H1 (cell line): ENCODE results near the gene MAD2L1BP. TPM values are rescaled to one million over a fixed set of nuclear protein-coding genes. Genes with fewer than 3 reads are reported as not detected.

Experiments
- CTCF ChIA-PET: fragments of 300-600 bp; sonication (Branson Sonifier 250); formaldehyde crosslinking; loops from one replicate; lab custom pipeline; 2021; ENCODE audit not compliant: partially characterized antibody; lab: Charles Lee
- POLR2A ChIA-PET: fragments of 300-600 bp; sonication (Branson Sonifier 250); formaldehyde crosslinking; loops from one replicate; lab custom pipeline; 2021; ENCODE audit warnings: inconsistent platforms; ENCODE audit not compliant: partially characterized antibody; lab: Charles Lee
- DNase-seq, 2 experiments: peaks; one replicate each; pipeline versions ENCODE4 v3.0.0 to v3.0.0-alpha.2; 2010 to 2022; ENCODE audit warnings: low spot score in 2 of 2, low read depth in 1 of 2, mixed read lengths in 1 of 2
- FAIRE-seq: peaks from 2 replicates; lab custom pipeline; 2011; peaks lifted over from hg19 to GRCh38; lab: Jason Lieb, UNC
- H2AFZ ChIP-seq: 2 replicates; pipeline ENCODE4 v1.8.1; 2012; ENCODE audit warnings: low read length, inconsistent platforms
- H2AK5ac ChIP-seq: 2 replicates; pipeline ENCODE4 v1.6.1; 2013; ENCODE audit warnings: low read depth, low read length
- H2BK120ac ChIP-seq: replicated peaks from 2 replicates; pipeline ENCODE3; 2013; ENCODE audit warnings: low read depth, low read length, inconsistent platforms
- H2BK12ac ChIP-seq: 2 replicates; pipeline ENCODE4 v1.6.1; 2013; ENCODE audit warnings: low read depth, low read length
- H2BK15ac ChIP-seq: 2 replicates; pipeline ENCODE4 v1.6.1; 2013; ENCODE audit warnings: low read length
- H2BK20ac ChIP-seq: 2 replicates; pipeline ENCODE4 v1.6.1; 2013; ENCODE audit warnings: low read length
- H2BK5ac ChIP-seq: 2 replicates; pipeline ENCODE4 v1.6.1; 2013; ENCODE audit warnings: low read depth, low read length
- H3K14ac ChIP-seq: 2 replicates; pipeline ENCODE4 v1.6.1; 2013; ENCODE audit warnings: inconsistent platforms; ENCODE audit not compliant: insufficient read length
- H3K18ac ChIP-seq: 2 replicates; pipeline ENCODE4 v1.6.1; 2013; ENCODE audit warnings: low read length; ENCODE audit errors: extremely low read depth
- H3K23ac ChIP-seq: 2 replicates; pipeline ENCODE4 v1.6.1; 2013; ENCODE audit warnings: inconsistent platforms; ENCODE audit not compliant: insufficient read length
- H3K23me2 ChIP-seq: 2 replicates; pipeline ENCODE4 v1.6.1; 2013; ENCODE audit warnings: low read depth, low read length
- H3K27ac ChIP-seq: 2 replicates; pipeline ENCODE4 v1.6.1; 2011; ENCODE audit warnings: low read depth, low read length, inconsistent platforms
- H3K27me3 ChIP-seq, 4 experiments: replicated peaks in 1 of 4; 1 replicate in 1 of 4; 2 replicates in 3 of 4; pipeline versions ENCODE4 v1.6.1 to v1.8.1; 2011 to 2013; ENCODE audit warnings: low read length in 3 of 4, mild to moderate bottlenecking in 3 of 4, inconsistent platforms in 2 of 4, mixed read lengths in 2 of 4, moderate library complexity in 1 of 4; ENCODE audit not compliant: control insufficient read depth in 3 of 4, insufficient read depth in 3 of 4; ENCODE audit errors: extremely low read depth in 1 of 4
- H3K36me3 ChIP-seq, 4 experiments: 2 replicates each; pipeline versions ENCODE4 v1.6.1 to v1.8.1; 2011 to 2013; ENCODE audit warnings: mild to moderate bottlenecking in 4 of 4, low read length in 3 of 4, moderate library complexity in 2 of 4, control low read depth in 1 of 4, inconsistent platforms in 1 of 4; ENCODE audit not compliant: insufficient read depth in 4 of 4, control insufficient read depth in 2 of 4
- H3K4ac ChIP-seq: replicated peaks from 2 replicates; pipeline ENCODE3; 2013; ENCODE audit warnings: low read length, low read depth, mixed read lengths, inconsistent platforms; ENCODE audit not compliant: insufficient read length
- H3K4me1 ChIP-seq, 4 experiments: replicated peaks in 1 of 4; 1 replicate in 1 of 4; 2 replicates in 3 of 4; pipeline versions ENCODE4 v1.6.1 to v1.8.1; 2011 to 2013; ENCODE audit warnings: low read length in 3 of 4, inconsistent platforms in 2 of 4, mixed read lengths in 1 of 4; ENCODE audit not compliant: insufficient read depth in 4 of 4, control insufficient read depth in 3 of 4
- H3K4me2 ChIP-seq, 2 experiments: 2 replicates each; pipeline versions ENCODE4 v1.6.1 to v1.8.1; 2011 to 2013; ENCODE audit warnings: low read depth in 2 of 2, low read length in 2 of 2, control low read depth in 1 of 2, inconsistent platforms in 1 of 2, mild to moderate bottlenecking in 1 of 2; ENCODE audit not compliant: insufficient read depth in 1 of 2
- H3K4me3 ChIP-seq, 4 experiments: fragments of 200-600, 300-600 bp in 1 of 4; sonication (generic), shearing (Covaris generic), sonication (Bioruptor Twin) in 1 of 4; 2 replicates each; pipeline versions ENCODE4 v1.5.1 to v1.8.1; 2011 to 2016; ENCODE audit warnings: low read length in 4 of 4, low read depth in 3 of 4, control low read depth in 2 of 4, inconsistent platforms in 2 of 4, mild to moderate bottlenecking in 2 of 4, mixed read lengths in 1 of 4, moderate library complexity in 1 of 4; ENCODE audit not compliant: insufficient read depth in 2 of 4; ENCODE audit errors: extremely low read depth in 1 of 4
- H3K56ac ChIP-seq: replicated peaks from 2 replicates; pipeline ENCODE3; 2013; ENCODE audit warnings: low read depth, mild to moderate bottlenecking, mixed read lengths, low read length, inconsistent platforms; ENCODE audit not compliant: insufficient read length
- H3K79me1 ChIP-seq: 2 replicates; pipeline ENCODE4 v1.6.1; 2013; ENCODE audit warnings: low read depth, low read length, control low read depth
- H3K79me2 ChIP-seq, 2 experiments: 2 replicates each; pipeline versions ENCODE4 v1.6.1 to v1.8.1; 2012 to 2013; ENCODE audit warnings: low read length in 2 of 2, mild to moderate bottlenecking in 2 of 2, inconsistent platforms in 1 of 2; ENCODE audit not compliant: insufficient read depth in 2 of 2, control insufficient read depth in 1 of 2
- H3K9ac ChIP-seq, 4 experiments: replicated peaks in 1 of 4; 1 replicate in 1 of 4; 2 replicates in 3 of 4; pipeline versions ENCODE4 v1.6.1 to v1.8.1; 2011 to 2013; ENCODE audit warnings: low read depth in 3 of 4, low read length in 3 of 4, control low read depth in 2 of 4, mild to moderate bottlenecking in 2 of 4, moderate library complexity in 2 of 4, inconsistent platforms in 1 of 4; ENCODE audit errors: extremely low read depth in 1 of 4
- H3K9me3 ChIP-seq, 2 experiments: 2 replicates each; pipeline versions ENCODE4 v1.6.1 to v1.8.1; 2012 to 2013; ENCODE audit warnings: mild to moderate bottlenecking in 2 of 2, moderate library complexity in 2 of 2, control low read depth in 1 of 2, inconsistent platforms in 1 of 2, low read depth in 1 of 2, low read length in 1 of 2, mixed read lengths in 1 of 2; ENCODE audit not compliant: insufficient read depth in 2 of 2
- H4K20me1 ChIP-seq, 2 experiments: replicated peaks in 1 of 2; 2 replicates each; pipeline versions ENCODE3 to v1.8.1; 2011 to 2013; ENCODE audit warnings: inconsistent platforms in 2 of 2, low read length in 2 of 2, mild to moderate bottlenecking in 1 of 2; ENCODE audit not compliant: insufficient read depth in 2 of 2, control insufficient read depth in 1 of 2
- H4K5ac ChIP-seq: 2 replicates; pipeline ENCODE4 v1.6.1; 2013; ENCODE audit warnings: low read length, low read depth, mixed read lengths, inconsistent platforms; ENCODE audit not compliant: insufficient read length
- H4K8ac ChIP-seq: 2 replicates; pipeline ENCODE4 v1.8.0; 2013; ENCODE audit warnings: mild to moderate bottlenecking, moderate library complexity, low read length, inconsistent platforms; ENCODE audit not compliant: insufficient read depth; ENCODE audit errors: extremely low read depth
- H4K91ac ChIP-seq: replicated peaks from 2 replicates; pipeline ENCODE3; 2013; ENCODE audit warnings: low read length, mixed read lengths, inconsistent platforms; ENCODE audit not compliant: insufficient read length
- BACH1 ChIP-seq: IDR thresholded peaks from 2 replicates; pipeline ENCODE4 v1.6.1; 2012; ENCODE audit warnings: low read length, improper control_type of control experiment
- CTCF ChIP-seq, 3 experiments: IDR thresholded peaks; 1 replicate in 2 of 3; 2 replicates in 1 of 3; pipeline versions ENCODE4 v1.5.1 to v1.6.1; 2011; ENCODE audit warnings: low read length in 3 of 3, mild to moderate bottlenecking in 3 of 3, inconsistent platforms in 2 of 3, low read depth in 1 of 3, moderate library complexity in 1 of 3; ENCODE audit not compliant: insufficient read depth in 1 of 3; ENCODE audit errors: control extremely low read depth in 1 of 3
- RXRA ChIP-seq: IDR thresholded peaks from 2 replicates; pipeline ENCODE4 v1.6.1; 2011; ENCODE audit warnings: low read depth, mild to moderate bottlenecking, low read length, moderate library complexity; ENCODE audit not compliant: insufficient read depth
- WGBS, 2 experiments: shearing (Covaris generic) in 1 of 2; methylation state at CpG; one replicate each; pipeline versions ENCODE4 v1.1.6 to v1.1.7; 2013 to 2015; ENCODE audit warnings: low lambda C conversion rate in 2 of 2, mixed read lengths in 2 of 2, inconsistent platforms in 1 of 2, low coverage in 1 of 2, missing lambda C conversion rate in 1 of 2; ENCODE audit not compliant: insufficient replicate concordance in 2 of 2, insufficient coverage in 1 of 2, insufficient read length in 1 of 2; ENCODE audit errors: extremely low coverage in 1 of 2, missing lambda C conversion rate in 1 of 2; 5-methylcytosine and 5-hydroxymethylcytosine counted together
- polyA plus RNA-seq, 7 experiments: library from polyadenylated mRNA; depleted of rRNA in 3 of 7; stranded (reverse) in 5 of 7; unstranded in 2 of 7; fragments of >200 nt in 5 of 7; fragments of 200-250 nt in 2 of 7; gene quantifications; 1 replicate in 5 of 7; 2 replicates in 1 of 7; 4 replicates in 1 of 7; pipeline versions ENCODE4 v1.2.1 to v1.2.3, GENCODE V29; 2011 to 2013; ENCODE audit warnings: missing spikeins in 2 of 7, mixed read lengths in 2 of 7
- total RNA-seq: library from RNA; stranded (reverse); fragmentation: NEBNext Ultra II Directional; extraction: Animal tissue kit (Norgen Biotek cat#: 25700); gene quantifications from 2 replicates; pipeline ENCODE4 v1.2.1, GENCODE V29; 2021

MAD2L1BP gene
- total and polyA plus RNA-seq, 2 of the 8 experiments (the other 6 are each of a cell fraction or from before 2014, with no cell fraction given): 35.5 to 70.0 TPM

GRCh38 chr6:43657221-43657802 lies 21.7 kb downstream of the MAD2L1BP start:
- H3K4ac ChIP-seq: no peak overlapping the region
- H2BK15ac ChIP-seq: no peak overlapping the region
- CTCF ChIA-PET: interaction anchor here (0.9 to 3.2 kb wide), 6 partner anchors 9 to 428 kb away, joined by 3 to 20 read pairs (median 4); no protein-coding TSS in a partner anchor
- peaks cover 0 to 4% (median 1%) of the 10 kb centered on the region in 4 experiments; a peak in 2 of 7 replicates for H3K4me1 ChIP-seq
- no peaks in the 10 kb centered on the region for H3K27me3 ChIP-seq
- H3K4me3 ChIP-seq: no peak overlapping the region
- TF ChIP-seq RXRA (no peak), CTCF (IDR thresholded peaks at IDR 0.05; ENCODE audit: control extremely low read depth in 1 of 3, insufficient read depth in 1 of 3, low read depth in 1 of 3, low read length in 3 of 3) (peak in 1 of 3 experiments; percentile 12; a peak in 1 of 4 replicates), BACH1 (0 out of 2 replicates have a peak, but pooled peaks have one; percentile 19)
- TF ChIP-seq, all 59 proteins: peak for 2
- H3K79me2 ChIP-seq: no peaks in the 10 kb centered on the region
- no peak overlapping the region for H3K14ac ChIP-seq
- no peak overlapping the region; a peak in 1 of 4 replicates for H3K4me2 ChIP-seq
- H4K8ac ChIP-seq: no peak overlapping the region
- FAIRE-seq (no peak), DNase-seq (no peak)
- POLR2A ChIA-PET: interaction anchor here (1.9 to 2.5 kb wide), 2 partner anchors 10 to 27 kb away, joined by 9 to 12 read pairs; partner anchors contain the start of gene GTPBP2
- no peaks in the 10 kb centered on the region for H3K36me3 ChIP-seq
- H4K20me1 ChIP-seq: no peaks in the 10 kb centered on the region
- H2AFZ ChIP-seq: no peak overlapping the region
- H3K9ac ChIP-seq: no peak overlapping the region
- H2BK5ac ChIP-seq: no peak overlapping the region
- no peak overlapping the region for H4K5ac ChIP-seq
- 78% methylated on average over 3 of the region's 3 CpGs; no CpG with 5 or more reads in 1 of the 2 experiments for WGBS, 2 experiments
- no peaks in the 10 kb centered on the region for H3K23me2 ChIP-seq
- H3K27ac ChIP-seq: no peak overlapping the region
- H2BK12ac ChIP-seq: no peak overlapping the region
- no peaks in the 10 kb centered on the region for H3K79me1 ChIP-seq
- H4K91ac ChIP-seq: no peak overlapping the region
- H2AK5ac ChIP-seq: no peak overlapping the region
- peaks cover 0 to 2% of the 10 kb centered on the region in 2 experiments; a peak in 1 of 4 replicates for H3K9me3 ChIP-seq
- H3K56ac ChIP-seq: no peak overlapping the region
- H3K18ac ChIP-seq: no peak overlapping the region
- no peak overlapping the region for H2BK120ac ChIP-seq
- H2BK20ac ChIP-seq: no peak overlapping the region
- no peak overlapping the region for H3K23ac ChIP-seq
